GM13977 (cell line): ENCODE data around the gene GALNS.

ENCODE experiments used
- DNase-seq: peaks from one replicate; pipeline ENCODE4 v3.0.0; 2012; ENCODE audit warnings: low spot score
- in situ Hi-C: fragments of 300-500 bp; cut with MboI; formaldehyde crosslinking; loops from one replicate; pipeline ENCODE4 v1.12.0; 2022; ENCODE audit warnings: low sequenced_read_pairs, low pct_unique_long_range_greater_than_20kb, mixed read lengths, inconsistent platforms; ENCODE audit not compliant: unreplicated experiment
- TF ChIP-seq, protein P1 (sequence below): IDR thresholded peaks from 2 replicates; pipeline ENCODE4 v1.5.1; 2012; ENCODE audit warnings: mild to moderate bottlenecking, control low read depth; ENCODE audit not compliant: insufficient read depth; ENCODE audit errors: extremely low read depth, missing control alignments

Gene GALNS

DNA sequence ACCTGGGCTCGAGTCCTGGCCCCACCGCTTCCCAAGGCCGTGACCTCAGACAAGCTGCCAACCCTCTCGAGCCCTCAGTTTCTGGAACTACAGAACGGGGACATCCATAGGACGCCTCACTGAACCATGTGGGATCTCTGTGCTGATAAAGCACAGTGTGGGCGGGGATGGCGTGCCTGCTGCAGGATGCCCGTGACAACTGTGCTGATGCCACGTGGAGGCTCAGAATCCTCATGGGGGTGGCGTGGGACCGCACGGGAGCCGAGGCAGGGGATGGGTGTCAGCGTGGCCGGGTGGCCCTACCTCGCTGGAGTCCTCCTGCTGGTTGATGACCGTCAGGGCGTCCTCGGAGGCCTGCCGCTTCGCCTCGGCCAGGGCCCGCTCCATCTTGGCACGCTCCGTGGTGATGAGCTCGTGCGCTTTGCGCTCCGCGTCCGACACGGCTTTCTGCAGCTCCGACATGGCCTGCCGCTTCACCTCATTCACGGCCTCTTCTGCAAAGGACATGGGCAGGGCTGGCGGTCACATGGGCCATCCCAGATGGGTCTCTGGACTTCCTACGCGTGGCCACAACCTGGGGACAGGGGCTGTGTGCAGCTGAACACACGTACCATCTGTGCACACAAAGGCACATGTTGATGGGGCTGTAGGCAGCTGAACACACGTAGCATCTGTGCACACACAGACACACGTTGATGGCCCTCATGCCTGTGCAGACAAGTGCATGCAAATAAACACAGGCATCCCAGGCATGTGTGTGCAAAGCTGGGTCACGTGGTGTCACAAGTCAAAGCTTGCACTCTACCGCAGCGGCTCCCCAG, 22.4 kb upstream of the GALNS start:
- DNase-seq: no peak
- in situ Hi-C loops: no loop called here
- TF ChIP-seq, protein P1, sequence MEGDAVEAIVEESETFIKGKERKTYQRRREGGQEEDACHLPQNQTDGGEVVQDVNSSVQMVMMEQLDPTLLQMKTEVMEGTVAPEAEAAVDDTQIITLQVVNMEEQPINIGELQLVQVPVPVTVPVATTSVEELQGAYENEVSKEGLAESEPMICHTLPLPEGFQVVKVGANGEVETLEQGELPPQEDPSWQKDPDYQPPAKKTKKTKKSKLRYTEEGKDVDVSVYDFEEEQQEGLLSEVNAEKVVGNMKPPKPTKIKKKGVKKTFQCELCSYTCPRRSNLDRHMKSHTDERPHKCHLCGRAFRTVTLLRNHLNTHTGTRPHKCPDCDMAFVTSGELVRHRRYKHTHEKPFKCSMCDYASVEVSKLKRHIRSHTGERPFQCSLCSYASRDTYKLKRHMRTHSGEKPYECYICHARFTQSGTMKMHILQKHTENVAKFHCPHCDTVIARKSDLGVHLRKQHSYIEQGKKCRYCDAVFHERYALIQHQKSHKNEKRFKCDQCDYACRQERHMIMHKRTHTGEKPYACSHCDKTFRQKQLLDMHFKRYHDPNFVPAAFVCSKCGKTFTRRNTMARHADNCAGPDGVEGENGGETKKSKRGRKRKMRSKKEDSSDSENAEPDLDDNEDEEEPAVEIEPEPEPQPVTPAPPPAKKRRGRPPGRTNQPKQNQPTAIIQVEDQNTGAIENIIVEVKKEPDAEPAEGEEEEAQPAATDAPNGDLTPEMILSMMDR: no peak

DNA sequence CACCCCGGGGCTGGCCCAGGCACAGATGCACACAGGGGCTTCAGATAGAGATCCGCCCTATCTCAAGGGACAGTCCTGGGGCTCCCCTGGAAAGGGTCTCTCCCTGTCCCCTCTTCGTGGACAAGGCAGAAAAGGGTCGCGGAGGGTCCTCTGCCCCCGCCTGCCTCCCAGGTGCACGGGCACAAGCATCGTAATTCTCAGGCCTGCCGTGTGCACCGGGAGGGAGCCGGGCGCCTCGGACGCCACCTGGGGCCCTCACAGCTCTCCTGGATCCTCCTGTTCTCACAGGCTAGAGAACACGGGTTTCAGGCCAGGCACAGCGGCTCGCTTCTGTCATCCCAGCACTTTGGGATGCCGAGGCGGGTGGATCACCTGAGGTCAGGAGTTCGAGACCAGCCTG, 21.6 kb upstream of the GALNS start:
- in situ Hi-C loops: no loop called here
- no peak for DNase-seq
- TF ChIP-seq, protein P1: no peak

DNA sequence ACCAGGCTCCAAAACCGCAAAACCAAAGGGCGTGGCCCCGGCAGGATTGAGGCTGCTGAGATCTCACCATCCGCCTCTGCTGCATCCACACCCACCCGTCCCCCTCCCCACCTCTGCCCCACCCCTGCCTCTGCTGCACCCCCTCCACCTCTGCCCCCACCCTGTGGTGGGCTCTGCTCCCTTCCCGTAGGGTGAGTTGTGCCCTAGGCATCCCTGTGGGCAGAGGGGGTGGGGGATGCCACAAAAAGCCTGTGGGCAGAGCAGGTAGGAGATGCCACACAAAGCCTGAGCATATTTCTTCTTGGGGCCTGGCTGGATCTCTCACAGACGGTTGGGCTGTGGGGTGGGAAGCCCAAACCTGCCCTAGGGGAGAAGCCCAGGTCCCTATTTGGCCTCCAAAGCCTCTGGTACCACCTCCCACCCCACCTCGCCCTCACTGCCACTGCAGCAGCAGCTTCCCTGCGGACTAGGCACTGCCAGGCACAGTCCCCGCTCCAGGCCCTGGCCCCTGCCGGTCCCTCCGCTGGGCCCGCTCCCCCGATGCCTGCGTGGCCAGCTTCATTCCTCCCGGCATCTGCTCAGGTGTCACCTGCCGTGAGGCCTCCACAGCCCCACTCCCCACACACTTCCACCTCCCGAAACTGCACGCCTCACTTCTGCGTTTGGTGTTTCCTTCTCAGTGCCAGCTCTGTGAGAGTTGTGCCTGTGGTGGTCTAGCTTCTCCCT, 21.0 kb upstream of the GALNS start:
- in situ Hi-C loops: no loop called here
- DNase-seq: no peak
- TF ChIP-seq, protein P1: no peak

DNA sequence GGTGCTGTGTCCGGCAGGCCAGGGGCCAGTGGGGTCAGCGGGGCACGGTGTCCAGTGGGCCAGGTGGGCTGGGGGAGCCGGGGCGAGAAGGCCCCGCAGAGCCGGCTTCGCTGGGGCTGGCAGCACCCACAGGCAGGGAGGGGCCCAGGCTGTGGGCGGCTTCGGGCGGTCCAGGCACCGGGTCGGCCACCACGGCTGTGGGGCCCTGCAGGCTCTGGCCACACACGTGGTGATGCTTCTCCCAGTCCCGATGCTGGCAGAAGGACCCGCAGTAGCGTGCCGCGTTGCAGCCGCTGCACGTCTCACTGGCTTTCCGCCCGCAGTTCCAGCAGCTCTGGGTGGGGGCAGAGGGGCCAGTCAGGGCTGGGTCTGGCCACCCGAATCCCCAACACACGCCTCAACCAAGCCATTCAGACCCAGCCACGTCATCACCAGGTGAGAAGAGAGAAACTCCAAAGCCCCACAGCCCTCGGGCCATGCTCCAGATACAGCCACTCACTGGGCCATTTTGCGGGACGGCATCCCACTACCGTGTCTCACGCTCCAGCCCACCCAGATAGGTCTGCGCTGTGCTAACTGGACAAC, 20.3 kb upstream of the GALNS start:
- DNase-seq: no peak
- TF ChIP-seq, protein P1: no peak
- in situ Hi-C loops: no loop called here

DNA sequence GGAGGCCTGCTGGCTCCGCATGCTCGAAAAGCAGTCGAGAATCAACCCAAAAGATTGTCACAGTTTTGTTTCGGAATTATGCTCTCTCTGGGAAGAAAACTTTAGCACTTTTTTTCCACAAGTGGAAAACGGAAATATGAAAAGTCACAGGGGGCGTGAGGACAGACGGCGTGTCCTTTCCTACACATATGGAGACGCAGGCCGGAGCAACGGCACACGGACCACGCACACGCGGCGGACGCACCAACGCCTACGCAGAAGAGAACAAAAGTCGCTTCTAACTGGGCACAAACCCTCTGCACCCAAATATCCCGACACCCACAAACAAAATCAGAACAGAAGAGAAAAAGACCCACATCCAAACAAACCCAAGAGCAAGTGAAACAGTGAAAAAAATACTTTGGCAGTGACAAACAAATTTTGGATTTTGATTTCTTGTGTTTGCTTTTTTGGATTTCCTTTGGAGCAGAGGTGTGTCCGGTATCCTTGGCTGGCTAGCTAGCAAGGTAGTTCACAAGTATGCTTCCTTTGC, 19.0 kb upstream of the GALNS start:
- DNase-seq: no peak

DNA sequence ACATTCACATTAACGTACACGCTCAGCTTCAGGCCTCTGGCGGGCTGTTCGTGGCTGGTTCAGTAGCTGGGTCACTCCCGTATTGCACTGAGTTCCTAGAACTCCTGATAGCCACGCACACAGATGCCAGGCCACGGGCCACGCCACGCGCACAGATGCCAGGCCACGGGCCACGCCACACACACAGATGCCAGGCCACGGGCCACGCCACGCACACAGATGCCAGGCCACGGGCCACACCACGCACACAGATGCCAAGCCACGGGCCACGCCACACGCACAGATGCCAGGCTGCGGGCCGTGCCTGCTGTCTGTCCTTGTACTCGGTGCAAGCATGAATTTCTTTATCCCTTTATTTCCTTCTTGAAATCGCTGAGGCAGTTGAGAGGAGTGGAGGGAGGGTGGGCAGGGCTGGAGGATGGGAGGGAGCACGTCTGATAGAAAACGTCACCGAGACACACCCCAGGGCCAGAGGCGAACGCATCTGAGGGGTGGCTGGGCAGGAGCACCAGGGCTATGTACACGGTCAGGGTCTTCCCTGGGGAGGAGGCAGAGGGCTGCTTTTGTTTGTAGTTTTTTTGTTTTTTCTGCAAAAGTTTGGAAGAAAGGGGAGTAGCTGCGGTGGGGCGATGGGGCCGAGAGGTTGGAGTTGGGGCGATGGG, 18.3 kb upstream of the GALNS start:
- DNase-seq: no peak
- in situ Hi-C loops: no loop called here
- TF ChIP-seq, protein P1: no peak

More for the DNA sequence above, 19.0 kb upstream of the GALNS start:
- TF ChIP-seq, protein P1: no peak
- in situ Hi-C loops: no loop called here
